IPS-NIHi7 (cell line): ENCODE data around the gene TNS4.

Source experiments
- DNase-seq: peaks from one replicate; pipeline ENCODE4 v3.0.0; 2012; ENCODE audit warnings: mixed read lengths; ENCODE audit errors: extremely low spot score

Gene TNS4

GRCh38 chr17:40535438-40535837 is 34.0 kb upstream of the TNS4 start:
- DNase-seq = no peak

- DNase-seq = no peak
Measured at GRCh38 chr17:40534371-40535189, 33.2 kb upstream of the TNS4 start.

- DNase-seq = no peak
Measured at GRCh38 chr17:40533896-40534295, 32.5 kb upstream of the TNS4 start.

DNA sequence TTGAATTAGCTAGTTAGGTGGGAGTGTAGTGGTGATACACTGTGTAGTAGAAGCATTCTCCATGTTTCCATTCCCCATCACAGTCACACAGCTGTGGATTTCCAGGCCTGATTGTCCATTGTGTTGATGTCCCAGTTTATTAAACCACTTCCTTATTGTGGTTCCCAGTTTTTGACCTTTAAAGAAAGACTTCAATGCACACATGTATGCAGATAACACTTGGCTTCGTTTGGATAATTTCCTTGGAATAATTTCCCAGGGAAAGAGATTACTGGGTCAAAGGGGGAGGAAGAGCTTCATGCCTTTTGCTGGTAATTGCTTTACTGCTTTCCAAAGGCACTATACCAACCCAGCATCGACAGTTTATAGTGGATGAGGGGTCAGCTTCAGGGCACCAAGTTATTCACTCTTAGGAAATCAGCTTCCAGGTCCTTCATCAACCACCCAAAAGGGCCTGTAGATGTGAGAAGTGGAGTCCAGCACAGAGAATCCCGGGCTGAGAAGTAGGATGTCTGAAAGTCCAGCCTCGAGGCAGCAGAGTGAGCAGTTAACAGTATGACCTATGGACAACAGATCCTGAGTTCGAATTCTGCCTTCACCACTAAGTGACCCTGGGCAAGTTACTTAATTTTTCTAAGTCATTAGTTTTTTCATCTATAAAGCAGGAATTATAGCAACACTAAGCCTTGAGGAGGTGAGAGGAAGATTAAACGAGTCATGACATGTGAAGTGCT is 31.3 kb upstream of the TNS4 start:
- no peak for DNase-seq

- DNase-seq = no peak
Measured at GRCh38 chr17:40531051-40531991, 29.9 kb upstream of the TNS4 start.

GRCh38 chr17:40530531-40530994 is 29.1 kb upstream of the TNS4 start:
- no peak for DNase-seq

DNA sequence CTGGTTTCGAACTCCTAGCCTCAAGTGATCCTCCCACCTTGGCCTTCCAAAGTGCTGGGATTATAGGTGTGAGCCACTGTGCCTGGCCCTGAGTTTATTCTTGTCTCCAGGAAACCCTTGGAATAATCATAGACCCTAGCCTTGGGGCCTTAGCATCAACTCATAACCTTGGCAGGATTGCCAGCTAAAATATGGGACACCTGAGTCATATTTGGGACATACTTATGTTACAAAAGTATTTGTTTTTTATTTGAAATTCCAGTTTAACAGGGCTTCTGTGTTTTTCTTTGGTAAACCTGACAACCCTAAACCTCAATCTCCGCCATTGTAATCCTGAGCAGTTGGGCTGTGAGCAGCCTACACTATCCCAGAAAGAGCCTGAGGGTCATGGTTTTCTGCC is 28.6 kb upstream of the TNS4 start:
- DNase-seq = no peak

DNA sequence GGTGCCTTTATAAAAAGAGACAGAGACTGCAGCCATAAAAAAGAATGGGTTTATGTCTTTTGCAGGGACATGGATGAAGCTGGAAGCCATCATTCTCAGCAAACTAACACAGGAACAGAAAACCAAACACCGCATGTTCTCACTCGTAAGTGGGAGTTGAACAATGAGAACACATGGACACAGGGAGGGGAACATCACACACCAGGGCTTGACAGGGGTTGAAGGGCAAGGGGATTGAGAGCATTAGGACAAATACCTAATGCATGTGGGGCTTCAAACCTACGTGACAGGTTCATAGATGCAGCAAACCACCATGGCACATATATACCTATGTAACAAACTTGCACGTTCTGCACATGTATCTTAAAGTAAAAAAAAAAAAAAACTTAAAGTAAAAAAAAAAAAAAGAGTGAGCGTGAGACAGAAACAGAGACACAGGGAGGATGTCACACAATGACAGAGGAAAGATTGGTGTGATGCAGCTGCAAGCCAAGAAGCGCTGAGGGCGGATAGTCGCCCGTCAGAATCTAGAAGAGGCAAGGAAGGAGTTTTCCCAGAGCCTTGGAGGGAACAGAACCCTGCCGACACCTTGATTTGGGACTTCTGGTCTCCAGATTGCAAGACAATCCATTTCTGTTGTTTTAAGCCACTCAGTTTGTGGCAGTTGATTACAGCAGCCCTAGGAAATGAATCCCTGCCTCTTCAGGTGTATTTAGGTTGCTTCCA is 27.4 kb upstream of the TNS4 start:
- DNase-seq = no peak

- no peak for DNase-seq
Measured at GRCh38 chr17:40526668-40527067, 25.2 kb upstream of the TNS4 start.

DNA sequence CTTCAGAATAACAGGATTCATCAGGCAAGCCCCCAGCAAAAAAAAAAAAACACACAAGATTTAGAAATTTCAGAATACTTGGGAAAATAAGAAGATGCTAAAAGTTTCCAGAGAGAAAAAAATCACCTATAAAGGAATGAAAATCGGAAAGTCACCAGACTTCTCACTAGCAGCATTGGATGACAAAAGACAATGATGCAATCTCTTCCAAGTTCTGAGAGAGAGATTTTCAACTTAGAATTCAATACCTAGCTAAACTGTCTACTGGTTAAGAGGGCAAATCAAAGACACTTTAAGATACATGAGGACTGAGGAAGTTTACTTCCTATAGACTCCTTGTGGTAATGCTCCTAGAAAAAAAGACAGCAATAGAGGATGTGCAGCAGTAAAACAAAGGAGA is 23.9 kb upstream of the TNS4 start:
- no peak for DNase-seq

GRCh38 chr17:40524243-40524965 is 23.0 kb upstream of the TNS4 start:
- no peak for DNase-seq

DNA sequence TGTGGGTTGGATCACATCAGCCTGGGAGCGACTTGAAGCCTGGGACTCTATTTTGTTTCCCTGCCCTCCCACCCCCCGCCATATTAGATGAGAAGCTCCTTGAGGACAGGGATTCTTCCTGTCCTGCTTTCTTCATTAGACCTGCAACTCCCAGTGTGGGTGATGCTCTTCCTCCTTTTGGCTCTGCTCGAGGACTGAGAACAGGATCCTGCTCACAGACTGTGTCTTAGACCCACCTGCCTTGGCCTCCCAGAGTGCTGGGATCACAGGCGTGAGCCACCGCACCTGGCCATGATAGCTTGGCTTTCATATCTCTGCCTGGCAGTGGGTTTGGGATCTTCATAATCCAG is 21.5 kb upstream of the TNS4 start:
- no peak for DNase-seq

DNA sequence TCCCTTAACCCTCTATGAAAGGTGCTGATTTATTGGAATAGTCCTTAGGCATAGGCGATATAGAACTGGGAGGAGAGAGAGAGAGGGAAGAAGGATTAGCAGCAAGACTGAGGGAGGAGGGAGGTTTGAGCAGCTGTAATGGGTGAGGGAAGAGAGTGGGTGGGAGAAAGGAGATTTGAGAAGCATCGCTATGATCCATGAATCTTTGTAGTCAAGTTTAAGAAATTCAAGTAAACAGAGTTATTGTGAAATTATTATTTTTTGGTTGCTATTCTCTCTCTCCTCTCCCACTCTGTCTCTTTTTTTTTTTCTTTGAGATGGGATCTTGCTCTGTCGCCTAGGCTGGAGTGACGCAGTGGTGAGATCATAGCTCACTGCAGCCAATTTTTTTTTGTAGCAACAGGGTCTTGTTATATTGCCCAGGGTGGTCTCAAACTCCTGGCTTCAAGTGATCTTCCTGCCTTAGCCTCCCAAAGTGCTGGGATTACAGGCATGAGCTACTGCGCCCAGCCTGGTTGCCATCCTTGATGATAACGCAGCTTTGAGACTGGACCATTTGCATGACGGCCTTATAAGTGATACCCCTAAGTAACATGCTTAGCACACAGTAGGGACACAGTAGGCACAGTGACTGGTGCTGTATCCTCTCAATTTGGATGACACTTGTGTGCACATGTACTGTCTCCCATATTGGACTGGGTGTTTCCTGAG is 21.0 kb upstream of the TNS4 start:
- DNase-seq = no peak

DNA sequence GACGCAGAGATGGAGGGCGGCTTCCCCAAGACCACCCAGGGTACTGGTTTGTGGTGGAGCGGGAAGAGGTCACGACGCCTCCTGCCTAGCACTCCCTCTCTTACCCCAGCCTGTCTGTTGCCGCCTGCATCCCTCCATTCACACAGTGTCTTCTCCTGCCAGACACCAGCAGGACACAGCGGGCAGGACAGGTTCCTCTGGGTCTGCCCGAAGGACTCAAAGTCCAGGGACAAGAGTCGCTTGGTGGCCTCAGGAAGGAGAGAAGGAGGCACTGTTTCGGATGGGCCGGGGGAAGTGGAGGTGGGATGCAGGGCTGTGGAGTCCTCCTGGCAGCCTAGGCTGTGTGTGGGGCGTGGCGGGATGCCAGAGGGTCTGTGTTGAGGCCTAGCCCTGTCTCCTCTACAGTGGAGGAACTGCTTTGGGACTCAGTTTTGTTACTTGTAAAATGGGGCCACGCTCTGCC is 19.6 kb upstream of the TNS4 start:
- DNase-seq = no peak

- no peak for DNase-seq
Measured at GRCh38 chr17:40519089-40519775, 17.8 kb upstream of the TNS4 start.

DNA sequence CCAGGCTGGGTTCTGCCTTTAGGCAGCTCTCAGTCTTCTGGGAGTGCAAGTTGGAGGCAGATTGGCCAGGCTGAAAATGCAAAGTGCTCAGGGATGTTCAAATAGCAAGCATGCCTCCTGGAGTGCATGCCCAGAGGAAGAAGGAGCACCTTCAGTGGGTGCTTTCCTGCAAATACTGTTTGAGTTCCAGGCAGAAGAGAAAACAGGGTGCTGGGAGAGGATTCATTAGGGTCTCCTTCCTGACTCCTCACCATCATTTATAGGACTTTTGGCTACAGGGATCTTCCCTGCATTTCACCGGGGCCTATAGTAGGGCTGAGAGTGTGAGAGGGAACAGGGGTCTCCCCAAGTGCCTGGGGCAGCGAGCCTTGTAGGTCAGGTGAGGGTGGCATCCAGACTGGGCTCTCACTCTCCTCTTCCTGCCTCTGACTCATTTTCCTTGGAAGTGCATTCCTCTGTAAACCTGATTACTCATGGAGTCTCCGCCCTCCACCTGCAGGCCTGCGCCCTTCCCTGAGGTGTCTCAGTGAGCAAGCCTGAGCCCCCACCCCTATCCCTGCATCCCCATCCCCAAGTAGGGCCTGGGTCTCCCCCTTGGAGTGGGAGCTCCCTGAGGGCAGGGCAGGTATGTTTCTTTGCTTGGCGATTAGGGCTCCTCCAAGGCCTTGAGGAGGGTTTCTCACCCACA is 17.1 kb upstream of the TNS4 start:
- peak; percentile 64 for DNase-seq

- no peak for DNase-seq
Measured at GRCh38 chr17:40517981-40518380, 16.6 kb upstream of the TNS4 start.

DNA sequence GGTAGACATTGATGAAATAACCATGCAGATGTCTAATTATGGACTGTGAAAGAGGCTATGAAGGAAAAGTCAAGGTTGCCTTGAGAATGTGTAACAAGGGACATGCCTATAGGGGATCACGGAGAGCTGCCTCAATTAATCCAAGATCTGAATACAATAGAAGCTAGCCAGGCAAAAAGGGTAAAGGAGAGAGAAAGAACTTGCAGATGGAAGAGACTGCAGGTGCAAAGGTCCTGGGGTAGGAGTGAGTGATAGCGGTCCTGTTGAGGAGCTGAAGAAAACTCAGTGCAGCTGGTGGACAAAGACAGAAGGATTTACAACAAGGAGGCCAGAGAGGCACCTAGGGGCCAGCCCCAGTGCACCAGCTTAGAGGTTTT is 15.9 kb upstream of the TNS4 start:
- DNase-seq = no peak
